Neural crest cell (in vitro differentiated cells): Measurements from ENCODE around the gene UBE2J2. TPM values are rescaled to one million over a fixed set of nuclear protein-coding genes. Genes with fewer than 3 reads are reported as not detected.

Experiments used
- DNase-seq: peaks from one replicate; pipeline ENCODE4 v3.0.0; 2021; ENCODE audit warnings: low read depth, mixed read lengths, low spot score
- H3K27ac Mint-ChIP-seq: one replicate; pipeline ENCODE4 v1.8.0; 2021; ENCODE audit warnings: mild to moderate bottlenecking, mixed read lengths; ENCODE audit not compliant: unreplicated experiment
- H3K27me3 Mint-ChIP-seq: 2 replicates; pipeline ENCODE4 v1.8.0; 2021; ENCODE audit warnings: low read depth, mild to moderate bottlenecking, mixed read lengths
- H3K36me3 Mint-ChIP-seq: 2 replicates; pipeline ENCODE4 v1.8.0; 2021; ENCODE audit warnings: low read depth, mild to moderate bottlenecking, mixed read lengths
- H3K4me1 Mint-ChIP-seq: 2 replicates; pipeline ENCODE4 v1.8.0; 2021; ENCODE audit warnings: mixed read lengths
- H3K4me3 Mint-ChIP-seq: one replicate; pipeline ENCODE4 v1.8.0; 2021; ENCODE audit warnings: mild to moderate bottlenecking, mixed read lengths
- H3K9me3 Mint-ChIP-seq: 2 replicates; pipeline ENCODE4 v1.8.0; 2021; ENCODE audit warnings: mixed read lengths
- total RNA-seq: library from RNA; stranded (reverse); gene quantifications from 2 replicates; pipeline ENCODE4 v1.2.1, GENCODE V29; 2021
- TF ChIP-seq, protein P1 (sequence below): fragments of 200-600 bp; sonication (generic); conservative IDR thresholded peaks from 2 replicates; pipeline ENCODE4 v1.5.0; 2021; ENCODE audit warnings: antibody characterized with exemption, mild to moderate bottlenecking

UBE2J2 gene
- total RNA-seq, 1 donor from 2014 or later, result 80.8 TPM

GRCh38 chr1:1295154-1295923 lies 21.7 kb upstream of the UBE2J2 start:
- H3K9me3 Mint-ChIP-seq, result no peaks in the 10 kb centered on the region
- TF ChIP-seq, protein P1, sequence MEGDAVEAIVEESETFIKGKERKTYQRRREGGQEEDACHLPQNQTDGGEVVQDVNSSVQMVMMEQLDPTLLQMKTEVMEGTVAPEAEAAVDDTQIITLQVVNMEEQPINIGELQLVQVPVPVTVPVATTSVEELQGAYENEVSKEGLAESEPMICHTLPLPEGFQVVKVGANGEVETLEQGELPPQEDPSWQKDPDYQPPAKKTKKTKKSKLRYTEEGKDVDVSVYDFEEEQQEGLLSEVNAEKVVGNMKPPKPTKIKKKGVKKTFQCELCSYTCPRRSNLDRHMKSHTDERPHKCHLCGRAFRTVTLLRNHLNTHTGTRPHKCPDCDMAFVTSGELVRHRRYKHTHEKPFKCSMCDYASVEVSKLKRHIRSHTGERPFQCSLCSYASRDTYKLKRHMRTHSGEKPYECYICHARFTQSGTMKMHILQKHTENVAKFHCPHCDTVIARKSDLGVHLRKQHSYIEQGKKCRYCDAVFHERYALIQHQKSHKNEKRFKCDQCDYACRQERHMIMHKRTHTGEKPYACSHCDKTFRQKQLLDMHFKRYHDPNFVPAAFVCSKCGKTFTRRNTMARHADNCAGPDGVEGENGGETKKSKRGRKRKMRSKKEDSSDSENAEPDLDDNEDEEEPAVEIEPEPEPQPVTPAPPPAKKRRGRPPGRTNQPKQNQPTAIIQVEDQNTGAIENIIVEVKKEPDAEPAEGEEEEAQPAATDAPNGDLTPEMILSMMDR, result no peak
- H3K4me1 Mint-ChIP-seq, result no peaks in the 10 kb centered on the region
- DNase-seq, result no peak
- H3K27ac Mint-ChIP-seq, result no peak overlapping the region
- no peaks in the 10 kb centered on the region for H3K36me3 Mint-ChIP-seq
- H3K27me3 Mint-ChIP-seq, result no peaks in the 10 kb centered on the region
- H3K4me3 Mint-ChIP-seq, result no peak overlapping the region

DNA sequence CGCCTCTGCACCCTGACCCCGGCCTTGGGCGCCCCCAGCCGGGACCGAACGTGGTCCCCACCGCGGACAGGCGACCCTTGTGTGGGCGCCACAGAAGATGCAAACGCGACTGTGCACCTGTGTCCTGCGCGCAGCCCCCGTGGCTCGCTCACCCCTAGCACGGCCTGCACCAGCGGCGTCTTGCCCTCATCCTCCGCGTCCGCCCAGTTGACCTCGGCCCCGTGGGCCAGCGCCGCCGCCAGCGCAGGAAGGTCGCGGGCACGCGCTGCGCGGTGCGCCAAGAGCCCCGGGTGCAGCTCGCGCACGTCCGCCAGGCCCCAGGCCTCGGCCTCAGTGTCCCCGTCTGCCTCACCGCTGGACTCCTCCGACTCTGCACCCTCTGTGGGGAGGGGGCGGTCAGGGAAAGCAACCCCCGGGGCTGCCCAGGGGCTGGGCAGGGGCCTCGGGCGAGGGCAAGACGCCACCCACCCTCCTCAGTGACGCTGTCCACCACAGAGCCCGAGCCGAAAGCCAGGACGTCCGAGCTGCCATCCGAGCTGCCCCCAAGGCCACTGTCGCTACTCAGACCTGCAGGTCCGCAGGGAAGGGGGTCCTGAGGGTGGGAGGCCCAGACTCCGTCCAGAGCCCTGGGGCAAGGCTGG lies 20.7 kb upstream of the UBE2J2 start:
- H3K9me3 Mint-ChIP-seq, result no peaks in the 10 kb centered on the region
- H3K4me1 Mint-ChIP-seq, result no peaks in the 10 kb centered on the region
- DNase-seq, result no peak
- H3K27me3 Mint-ChIP-seq, result peaks cover 2% of the 10 kb centered on the region
- TF ChIP-seq, protein P1, result no peak
- no peaks in the 10 kb centered on the region for H3K36me3 Mint-ChIP-seq
- H3K4me3 Mint-ChIP-seq, result no peak overlapping the region
- H3K27ac Mint-ChIP-seq, result no peak overlapping the region

DNA sequence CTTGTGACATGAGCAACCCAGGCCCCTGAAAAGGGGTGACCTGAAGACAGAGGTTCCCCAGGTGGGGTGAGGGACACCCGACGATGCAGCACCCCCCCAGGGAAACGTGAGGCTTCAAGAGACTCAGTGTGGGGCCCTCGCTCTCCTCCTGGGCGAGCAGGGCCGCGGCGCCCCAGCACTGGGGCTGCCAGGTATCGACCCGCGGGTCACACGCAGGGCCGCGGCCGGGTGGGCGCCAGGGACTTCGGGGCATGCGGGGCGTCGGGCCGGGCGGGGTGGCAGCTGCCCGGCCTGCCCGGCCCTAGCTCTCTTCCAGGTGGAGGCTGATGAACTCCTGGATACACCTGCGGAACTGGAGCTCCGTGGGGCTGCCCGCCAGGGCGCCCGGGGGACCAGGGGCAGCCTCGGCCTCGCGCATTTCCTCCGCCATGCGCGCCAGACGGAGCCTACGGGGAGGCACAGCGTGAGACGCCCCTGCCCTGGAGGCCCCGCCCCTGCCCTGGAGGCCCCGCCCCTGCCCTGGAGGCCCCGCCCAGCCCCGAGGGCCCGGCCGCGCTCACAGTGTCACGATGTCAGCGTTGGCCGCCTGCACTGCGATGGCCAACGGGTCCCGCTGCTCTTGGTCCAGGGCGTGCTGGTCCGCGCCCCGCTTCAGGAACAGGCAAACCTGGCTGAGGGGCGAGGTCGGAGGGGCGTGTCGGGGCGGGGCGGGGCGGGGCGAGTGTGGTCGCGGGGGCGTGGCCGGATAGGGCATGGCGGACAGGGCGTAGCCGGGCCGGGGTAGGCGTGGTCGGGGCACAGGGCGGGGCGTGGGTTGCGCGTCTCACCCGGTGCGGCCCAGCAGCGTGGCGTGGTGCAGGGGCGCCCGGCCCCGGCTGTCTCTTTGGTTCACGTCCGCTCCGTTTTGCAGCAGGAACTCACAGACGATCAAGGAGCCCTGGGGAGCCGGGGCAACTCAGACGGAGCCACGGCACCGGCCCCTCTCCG lies 19.9 kb upstream of the UBE2J2 start:
- no peaks in the 10 kb centered on the region for H3K4me1 Mint-ChIP-seq
- no peak overlapping the region for H3K27ac Mint-ChIP-seq
- no peak for DNase-seq
- no peaks in the 10 kb centered on the region for H3K9me3 Mint-ChIP-seq
- TF ChIP-seq, protein P1, result no peak
- H3K27me3 Mint-ChIP-seq, result peaks cover 2% of the 10 kb centered on the region
- no peak overlapping the region for H3K4me3 Mint-ChIP-seq
- H3K36me3 Mint-ChIP-seq, result no peaks in the 10 kb centered on the region

GRCh38 chr1:1292851-1293250 lies 19.2 kb upstream of the UBE2J2 start:
- TF ChIP-seq, protein P1, result no peak
- no peaks in the 10 kb centered on the region for H3K9me3 Mint-ChIP-seq
- H3K36me3 Mint-ChIP-seq, result no peaks in the 10 kb centered on the region
- no peak overlapping the region for H3K4me3 Mint-ChIP-seq
- DNase-seq, result no peak
- no peaks in the 10 kb centered on the region for H3K4me1 Mint-ChIP-seq
- peaks cover 2% of the 10 kb centered on the region for H3K27me3 Mint-ChIP-seq
- H3K27ac Mint-ChIP-seq, result no peak overlapping the region

DNA sequence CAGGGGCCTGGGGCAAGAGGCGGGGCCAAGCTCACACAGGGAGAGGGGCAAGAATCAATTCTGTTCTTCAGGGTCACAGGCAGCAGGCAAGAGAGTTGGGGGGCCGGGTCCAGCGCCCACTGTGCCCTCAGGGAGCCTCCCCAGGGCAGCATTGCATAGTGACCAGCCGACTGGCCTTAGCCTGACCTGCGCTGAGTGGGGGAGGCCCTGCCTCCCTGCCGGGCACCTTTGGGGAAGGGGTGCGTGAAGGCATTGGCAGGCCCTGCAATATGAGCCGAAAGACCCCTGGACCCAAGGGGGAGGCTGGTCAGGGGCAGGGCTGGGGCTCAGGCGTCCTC lies 18.8 kb upstream of the UBE2J2 start:
- Mint-ChIP-seq H3K36me3 (no peaks in the 10 kb centered on the region), H3K9me3 (no peaks in the 10 kb centered on the region), H3K27ac (no peak overlapping the region), H3K27me3 (peaks cover 2% of the 10 kb centered on the region), H3K4me3 (peak overlapping the region; percentile 47), H3K4me1 (no peaks in the 10 kb centered on the region)
- TF ChIP-seq, protein P1, result no peak
- no peak for DNase-seq
